SH-SY5Y (cell line): ENCODE results near the gene NT5DC4.

Experiments used
- GATA2 ChIP-seq: IDR thresholded peaks from 2 replicates; pipeline ENCODE4 v1.6.1; 2011; ENCODE audit warnings: mild to moderate bottlenecking, low read depth, low read length
- GATA3 ChIP-seq: IDR thresholded peaks from 2 replicates; pipeline ENCODE4 v1.6.1; 2011; ENCODE audit warnings: low read depth, mild to moderate bottlenecking, low read length, moderate library complexity

NT5DC4 gene

GRCh38 chr2:112712903-112713584, 7.8 kb upstream of the NT5DC4 start:
- no peak for TF ChIP-seq GATA2
- TF ChIP-seq GATA3 = no peak

- TF ChIP-seq GATA3 (no peak), GATA2 (no peak)
Observed at GRCh38 chr2:112713585-112713925, 7.3 kb upstream of the NT5DC4 start.

GRCh38 chr2:112713926-112714325, 6.9 kb upstream of the NT5DC4 start:
- TF ChIP-seq GATA3 (no peak), GATA2 (no peak)

GRCh38 chr2:112714331-112714730, 6.5 kb upstream of the NT5DC4 start:
- TF ChIP-seq GATA3 = no peak
- no peak for TF ChIP-seq GATA2

- TF ChIP-seq GATA3 = no peak
- no peak for TF ChIP-seq GATA2
Observed at GRCh38 chr2:112714836-112715631, 5.8 kb upstream of the NT5DC4 start.

DNA sequence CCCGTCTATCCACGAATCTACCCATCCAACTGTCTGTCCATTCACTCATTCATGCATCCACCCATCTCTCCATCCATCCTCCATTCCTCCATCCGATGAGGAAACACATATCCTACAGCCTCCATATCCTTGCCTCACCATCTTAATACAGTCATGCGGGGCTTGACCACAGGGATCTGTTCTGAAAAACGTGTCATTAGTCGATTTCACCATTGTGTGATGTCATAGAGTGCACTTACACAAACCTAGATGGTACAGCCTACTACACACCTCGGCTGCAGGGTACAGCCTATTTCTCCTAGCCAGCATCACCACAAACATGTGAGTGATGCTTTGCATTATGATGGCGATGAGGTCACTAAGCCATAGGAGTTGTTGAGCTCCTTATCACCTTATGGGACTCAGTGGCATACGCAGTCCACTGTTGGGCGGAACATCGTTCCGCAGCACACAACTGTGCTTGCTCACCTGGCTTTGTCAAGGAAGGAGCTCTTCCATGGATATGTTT, 1.9 kb upstream of the NT5DC4 start:
- TF ChIP-seq GATA2 (no peak), GATA3 (no peak)

- no peak for TF ChIP-seq GATA3
- no peak for TF ChIP-seq GATA2
Observed at GRCh38 chr2:112721819-112722522, 1.2 kb downstream of the NT5DC4 start.

- TF ChIP-seq GATA3 (no peak), GATA2 (no peak)
Observed at GRCh38 chr2:112722816-112723546, 2.2 kb downstream of the NT5DC4 start.

DNA sequence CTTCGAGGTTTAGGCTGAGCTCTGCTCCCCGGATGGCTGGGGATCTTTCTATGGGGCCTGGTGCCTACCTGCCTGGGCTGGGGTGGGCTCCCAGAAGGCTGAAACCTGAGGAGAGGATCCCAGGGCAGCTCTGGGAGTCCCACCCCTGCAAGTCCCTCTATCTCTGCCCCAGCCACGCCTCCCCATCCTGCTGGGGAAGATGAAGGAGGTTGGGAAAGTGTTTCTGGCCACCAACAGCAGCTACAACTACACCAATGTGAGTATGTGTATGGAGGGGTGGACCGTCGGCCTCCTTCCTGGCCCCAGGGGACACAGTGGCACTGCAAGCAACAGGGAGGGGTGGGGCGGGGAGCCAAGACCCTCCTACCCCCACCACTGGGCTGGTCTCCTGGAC, 2.7 kb downstream of the NT5DC4 start:
- TF ChIP-seq GATA3 = no peak
- TF ChIP-seq GATA2 = no peak

- TF ChIP-seq GATA3 (no peak), GATA2 (no peak)
Observed at GRCh38 chr2:112723995-112724394, 3.2 kb downstream of the NT5DC4 start.

DNA sequence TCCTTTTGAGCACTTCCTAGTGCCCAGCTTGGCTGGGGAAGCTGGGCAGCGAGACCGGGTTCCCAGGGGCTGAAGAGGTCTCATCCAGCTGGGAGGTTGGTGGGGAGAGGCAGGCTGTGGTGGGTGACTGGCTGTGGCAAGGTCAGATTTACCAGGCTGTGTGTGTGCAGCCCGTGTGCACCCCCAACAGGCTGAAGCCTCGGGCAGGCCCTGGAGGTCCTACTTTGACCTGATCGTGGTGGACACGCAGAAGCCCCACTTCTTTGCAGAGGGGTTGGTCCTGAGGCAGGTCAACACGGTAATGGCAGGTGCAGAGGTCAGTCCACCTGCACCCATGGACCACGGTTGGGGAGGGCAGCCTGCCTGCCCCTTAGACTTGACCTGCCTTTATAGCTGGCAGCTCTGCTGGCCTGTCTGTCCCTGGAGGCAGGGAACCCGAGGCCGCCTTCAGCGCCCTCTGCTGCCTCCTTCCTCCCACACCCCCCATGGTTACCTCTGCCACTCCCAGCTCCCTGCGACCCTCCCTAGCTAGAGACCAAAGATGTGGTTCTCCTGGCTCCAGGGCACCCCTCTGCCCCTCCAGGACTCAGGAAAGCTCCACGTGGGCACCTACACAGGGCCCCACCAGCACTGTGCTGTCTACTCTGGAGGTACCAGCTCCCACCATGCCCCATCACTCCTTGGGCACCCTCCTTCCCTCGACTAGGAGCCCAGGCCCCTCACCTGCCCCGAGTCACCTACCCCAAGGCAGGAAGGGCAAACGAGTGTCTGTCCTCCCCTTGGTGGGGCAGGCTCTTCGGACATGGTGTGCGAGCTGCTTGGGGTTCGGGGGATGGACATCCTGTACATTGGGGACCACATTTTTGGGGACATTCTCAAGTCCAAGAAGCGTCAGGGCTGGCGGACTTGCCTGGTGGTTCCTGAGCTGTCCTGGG, 4.0 kb downstream of the NT5DC4 start:
- TF ChIP-seq GATA2 = no peak
- TF ChIP-seq GATA3 = no peak

- TF ChIP-seq GATA3 (no peak), GATA2 (no peak)
Observed at GRCh38 chr2:112725545-112726457, 5.0 kb downstream of the NT5DC4 start.
